ENCODE measurements around the gene CCDC40. TPM values are rescaled to one million over a fixed set of nuclear protein-coding genes. Genes with fewer than 3 reads are reported as not detected.

CCDC40 gene
- total and polyA plus RNA-seq, 2 of the 13 experiments (the other 11 are each of a cell fraction or from before 2014, with no cell fraction given): 4.1 to 5.5 TPM

GRCh38 chr17:80129006-80129565 lies 92.6 kb downstream of the CCDC40 start:
- DNase-seq (ENCODE audit: low spot score) (no peak), ATAC-seq (no peak)

More at GRCh38 chr17:80129006-80129565, 92.6 kb downstream of the CCDC40 start:
- no peaks in the 10 kb centered on the region for H4K20me1 ChIP-seq (ENCODE audit: insufficient read depth, low read length)
- in situ Hi-C loops (cut with HindIII; ENCODE audit: extremely low pct_ligation_motif_present, low pct_unique_long_range_greater_than_20kb) (no loop called here), intact Hi-C loops (cut with micrococcal nuclease; ENCODE audit: unreplicated experiment) (no loop called here)
- POLR2A ChIA-PET: interaction anchor here (2.9 kb wide), 1 partner anchor 28 kb away, joined by 8 read pairs; the partner anchor contains the start of gene GAA
- no peak for FAIRE-seq
- no peak overlapping the region for H2AFZ ChIP-seq (ENCODE audit: low read length)
- H3K4me3 ChIP-seq (replicated peaks in 1 of 3; ENCODE audit: insufficient read depth in 1 of 3, low read depth in 2 of 3, low read length in 3 of 3): no peak overlapping the region
- H3K27me3 ChIP-seq (ENCODE audit: control insufficient read depth in 1 of 2, insufficient read depth in 2 of 2, low read length in 2 of 2): no peaks in the 10 kb centered on the region; a peak in 1 of 5 replicates
- no peak overlapping the region for H3K4me2 ChIP-seq (ENCODE audit: low read depth, low read length)
- no TSS peak for BruUV-seq (replicated peaks)
- H3K9ac ChIP-seq (ENCODE audit: insufficient read depth, low read depth, low read length): no peak overlapping the region
- no peaks in the 10 kb centered on the region for H3K9me3 ChIP-seq (ENCODE audit: low read length)
- WGBS (ENCODE audit: low lambda C conversion rate): 24% methylated on average over 4 of the region's 4 CpGs
- TF ChIP-seq RFX1 (IDR thresholded peaks at IDR 0.05) (no peak), PAXIP1 (CRISPR knock-in tag; conservative IDR thresholded peaks at IDR 0.05) (no peak), RBAK (CRISPR knock-in tag; IDR thresholded peaks at IDR 0.05) (no peak), TMF1 (CRISPR knock-in tag; IDR thresholded peaks at IDR 0.05; ENCODE audit: low read depth) (no peak), ZNF879 (CRISPR knock-in tag; IDR thresholded peaks at IDR 0.05) (no peak), NFKB2 (CRISPR knock-in tag; IDR thresholded peaks at IDR 0.05; ENCODE audit: borderline replicate concordance) (no peak), STAT5B (CRISPR knock-in tag; IDR thresholded peaks at IDR 0.05) (no peak), RFXAP (CRISPR knock-in tag; IDR thresholded peaks at IDR 0.05; ENCODE audit: borderline replicate concordance) (no peak), HMGA1 (CRISPR knock-in tag; conservative IDR thresholded peaks at IDR 0.05) (no peak), MIXL1 (CRISPR knock-in tag; IDR thresholded peaks at IDR 0.05) (no peak), ZNF572 (CRISPR knock-in tag; IDR thresholded peaks at IDR 0.05) (no peak), JUND (CRISPR knock-in tag; IDR thresholded peaks at IDR 0.05) (no peak), MEF2D (CRISPR knock-in tag; IDR thresholded peaks at IDR 0.05) (no peak), KAT7 (CRISPR knock-in tag; IDR thresholded peaks at IDR 0.05; ENCODE audit: borderline replicate concordance) (no peak)
- TF ChIP-seq, protein P1, sequence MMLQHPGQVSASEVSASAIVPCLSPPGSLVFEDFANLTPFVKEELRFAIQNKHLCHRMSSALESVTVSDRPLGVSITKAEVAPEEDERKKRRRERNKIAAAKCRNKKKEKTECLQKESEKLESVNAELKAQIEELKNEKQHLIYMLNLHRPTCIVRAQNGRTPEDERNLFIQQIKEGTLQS (CRISPR knock-in tag; IDR thresholded peaks at IDR 0.05): no peak
- H3K79me2 ChIP-seq (ENCODE audit: insufficient read depth, low read length): no peaks in the 10 kb centered on the region
- H3K4me1 ChIP-seq (ENCODE audit: insufficient read depth, low read length): peaks cover 34% of the 10 kb centered on the region
- CTCF ChIA-PET (ENCODE audit: low intra/inter-chr PET ratio, low total read pairs): no interaction called here
- H3K36me3 ChIP-seq (replicated peaks in 1 of 2; ENCODE audit: control insufficient read depth in 1 of 2, insufficient read depth in 2 of 2, low read length in 2 of 2): peaks cover 8 to 14% of the 10 kb centered on the region in 2 experiments; a peak in 4 of 5 replicates
- no peak overlapping the region for H3K27ac ChIP-seq (ENCODE audit: extremely low read length, insufficient read depth, low read length)
